Aorta (tissue), 5 donors: Measurements from ENCODE around the gene SULT1C4. TPM values are rescaled to one million over a fixed set of nuclear protein-coding genes. Genes with fewer than 3 reads are reported as not detected.

ENCODE experiments used
- ATAC-seq: fragments of 200-7000 bp; cut with Tn5 transposase; one replicate; pipeline ENCODE4 v1.9.1; 2022; ENCODE audit warnings: moderate library complexity; ENCODE audit not compliant: low FRiP score
- DNase-seq, 2 donors: peaks; one replicate each; pipeline ENCODE4 v3.0.0-alpha.2; 2020
- H3K27ac ChIP-seq, 2 donors: one replicate each; pipeline ENCODE4 v1.5.1; 2013; ENCODE audit warnings: low read length in 2 of 2, mild to moderate bottlenecking in 2 of 2, moderate library complexity in 2 of 2, control low read depth in 1 of 2, inconsistent platforms in 1 of 2, low read depth in 1 of 2
- H3K27me3 ChIP-seq, 2 donors: one replicate each; pipeline ENCODE4 v1.6.1; 2013; ENCODE audit warnings: control low read depth in 1 of 2, low read length in 1 of 2, mild to moderate bottlenecking in 1 of 2, moderate library complexity in 1 of 2; ENCODE audit not compliant: insufficient read depth in 2 of 2, control insufficient read depth in 1 of 2
- H3K36me3 ChIP-seq, 2 donors: one replicate each; pipeline ENCODE4 v1.6.1; 2013; ENCODE audit warnings: control low read depth in 1 of 2, low read length in 1 of 2, mild to moderate bottlenecking in 1 of 2; ENCODE audit not compliant: insufficient read depth in 2 of 2, control insufficient read depth in 1 of 2
- H3K4me1 ChIP-seq, 2 donors: one replicate each; pipeline ENCODE4 v1.6.1; 2013; ENCODE audit warnings: low read length in 2 of 2, control low read depth in 1 of 2, mild to moderate bottlenecking in 1 of 2, moderate library complexity in 1 of 2; ENCODE audit not compliant: insufficient read depth in 2 of 2, control insufficient read depth in 1 of 2
- H3K4me3 ChIP-seq, 2 donors: one replicate each; pipeline ENCODE4 v1.5.1; 2013; ENCODE audit warnings: low read length in 2 of 2, control low read depth in 1 of 2, mild to moderate bottlenecking in 1 of 2
- H3K9me3 ChIP-seq: one replicate; pipeline ENCODE4 v1.6.1; 2013; ENCODE audit warnings: mild to moderate bottlenecking, low read length; ENCODE audit not compliant: control insufficient read depth
- WGBS, 2 donors: extraction: QIAGEN DNeasy Blood & Tissue Kit; methylation state at CpG; one replicate each; pipeline ENCODE4 v1.1.7; 2013; 5-methylcytosine and 5-hydroxymethylcytosine counted together
- intact Hi-C, 2 donors: fragments of 100-400 bp; cut with DNase I; formaldehyde crosslinking; loops; one replicate each; pipeline versions ENCODE4 v1.14.2 to v1.15.0; 2022
- polyA plus RNA-seq, 2 donors: library from polyadenylated mRNA; stranded (reverse); fragments of 200-250 nt; gene quantifications; one replicate each; pipeline ENCODE4 v1.2.3, GENCODE V29; 2013
- total RNA-seq, 2 donors: library from RNA; stranded (reverse); fragmentation: NEBNext Ultra II Directional; extraction: Animal tissue kit (Norgen Biotek cat#: 25700); gene quantifications; one replicate each; pipeline ENCODE4 v1.2.1, GENCODE V29; 2021
- donor health status: healthy with polysubstance abuse.
- donor health status: Bipolar disorder and iron deficiency.
- donor health status: DM: no; HTN: no; CAD: no.
- donor health status: DM: no; HTN: no; CAD: no.
- donor health status: DM: yes; HTN: yes; CAD: no.

The SULT1C4 gene
- total and polyA plus RNA-seq, 4 donors = 2.7 to 10.3 (median 4.2) TPM; not detected in 1

- H3K36me3 ChIP-seq = no peaks in the 10 kb centered on the region
- H3K4me3 ChIP-seq = no peak overlapping the region
- H3K9me3 ChIP-seq = peaks cover 8% of the 10 kb centered on the region
- no peak overlapping the region for H3K27ac ChIP-seq
- H3K4me1 ChIP-seq = no peaks in the 10 kb centered on the region
- H3K27me3 ChIP-seq = peaks cover 0 to 1% of the 10 kb centered on the region in 2 donors
- no peak for ATAC-seq
- DNase-seq = no peak
- WGBS, 2 donors = 97 to 99% methylated on average over 2 of the region's 2 CpGs
- intact Hi-C loops = no loop called here
Observed at GRCh38 chr2:108399479-108399878, 21.7 kb downstream of the SULT1C4 start.

GRCh38 chr2:108401800-108402199 is 24.0 kb downstream of the SULT1C4 start:
- intact Hi-C loops = no loop called here
- no peak overlapping the region for H3K4me3 ChIP-seq
- WGBS, 2 donors = 81 to 85% methylated on average over 3 of the region's 3 CpGs

DNA sequence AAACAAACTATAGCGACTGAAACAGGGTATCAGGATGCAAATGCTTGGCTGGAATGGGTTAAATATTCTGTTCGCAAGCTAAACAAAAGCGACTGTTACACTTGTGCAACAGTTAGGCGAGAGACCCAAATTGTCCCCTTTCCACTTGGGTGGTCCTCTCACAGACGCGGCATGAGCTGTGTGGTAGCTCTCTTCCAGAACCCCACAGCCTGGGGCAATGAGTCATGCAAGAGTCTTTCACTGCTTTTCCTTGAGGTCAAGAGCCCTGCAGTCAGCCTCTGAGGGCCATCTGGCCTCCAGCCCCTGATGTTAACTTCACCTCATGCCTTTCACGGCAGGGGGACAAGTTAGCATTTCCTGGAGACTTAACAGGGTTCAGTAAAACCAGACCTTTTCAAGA is 25.7 kb downstream of the SULT1C4 start:
- ATAC-seq (no peak), DNase-seq (no peak)
- intact Hi-C loops = no loop called here
- 19 to 22% methylated on average over 7 of the region's 7 CpGs for WGBS, 2 donors
- Histone ChIP-seq H3K4me3 (no peak overlapping the region), H3K4me1 (no peaks in the 10 kb centered on the region), H3K27ac (no peak overlapping the region), H3K9me3 (peaks cover 12% of the 10 kb centered on the region), H3K27me3 (peaks cover 0 to 1% of the 10 kb centered on the region in 2 donors), H3K36me3 (no peaks in the 10 kb centered on the region)

More at GRCh38 chr2:108401800-108402199, 24.0 kb downstream of the SULT1C4 start:
- Histone ChIP-seq H3K36me3 (no peaks in the 10 kb centered on the region), H3K9me3 (peaks cover 11% of the 10 kb centered on the region), H3K4me1 (no peaks in the 10 kb centered on the region), H3K27me3 (peaks cover 0 to 1% of the 10 kb centered on the region in 2 donors), H3K27ac (no peak overlapping the region)
- ATAC-seq (no peak), DNase-seq (no peak)

DNA sequence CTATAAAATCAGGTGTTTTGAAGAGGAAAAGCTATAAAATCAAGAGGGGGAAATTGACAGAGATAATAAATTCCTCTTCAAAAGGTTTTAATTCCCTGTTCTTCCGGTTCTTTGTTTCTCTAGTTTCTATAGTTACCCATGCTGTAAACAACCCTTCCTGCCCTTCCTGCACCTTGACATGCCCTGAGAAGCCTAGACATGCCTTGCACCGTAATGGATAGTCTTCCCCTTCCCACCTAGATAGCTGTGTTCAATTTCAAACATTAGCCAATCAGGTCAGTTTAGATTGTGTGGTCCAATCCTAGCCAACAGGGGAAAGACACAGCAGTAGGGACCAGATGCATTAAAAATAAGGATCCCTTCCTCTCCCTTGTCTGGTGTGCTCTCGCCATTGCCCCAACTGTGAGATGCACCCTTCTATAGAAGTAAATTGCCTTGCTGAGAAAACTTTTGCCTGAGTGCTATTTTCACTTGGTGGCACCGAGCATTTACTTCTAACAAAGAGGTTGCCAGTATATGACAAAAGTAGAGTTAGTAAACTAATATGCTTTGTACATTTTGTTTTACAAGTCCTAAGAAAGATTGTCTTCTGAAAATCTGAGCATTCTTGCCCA is 27.1 kb downstream of the SULT1C4 start:
- 80 to 83% methylated on average over 4 of the region's 4 CpGs for WGBS, 2 donors
- no peak overlapping the region for H3K27ac ChIP-seq
- no peak overlapping the region for H3K4me3 ChIP-seq
- peaks cover 6% of the 10 kb centered on the region for H3K9me3 ChIP-seq
- ATAC-seq (no peak), DNase-seq (no peak)
- peaks cover 0 to 1% of the 10 kb centered on the region in 2 donors for H3K27me3 ChIP-seq
- intact Hi-C loops = no loop called here
- no peaks in the 10 kb centered on the region for H3K36me3 ChIP-seq
- H3K4me1 ChIP-seq = no peaks in the 10 kb centered on the region

GRCh38 chr2:108407864-108408729 is 30.3 kb downstream of the SULT1C4 start:
- WGBS, 2 donors = 90% methylated on average over 6 of the region's 6 CpGs

DNA sequence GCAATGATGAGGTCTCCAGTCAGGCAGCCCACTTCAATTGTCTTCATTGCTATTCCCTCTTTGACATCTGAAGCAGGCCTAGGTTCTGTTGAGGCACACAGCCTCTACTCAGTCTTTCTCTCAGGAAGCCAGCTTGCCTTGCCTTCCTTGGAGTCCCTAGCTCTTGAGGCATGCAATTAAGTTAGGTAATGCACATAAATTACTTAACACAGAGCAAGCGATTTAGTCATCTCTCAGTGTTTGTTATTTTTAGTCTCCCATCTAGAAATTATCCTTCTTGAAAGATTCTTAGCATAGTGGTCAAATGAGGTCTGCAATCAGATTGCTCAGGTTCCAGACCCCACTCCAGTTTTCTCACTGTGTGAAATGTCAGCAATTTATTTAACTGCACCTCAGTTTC is 32.0 kb downstream of the SULT1C4 start:
- DNase-seq (no peak), ATAC-seq (no peak)
- Histone ChIP-seq H3K9me3 (peaks cover 4% of the 10 kb centered on the region), H3K27ac (no peak overlapping the region), H3K27me3 (no peaks in the 10 kb centered on the region), H3K4me3 (no peak overlapping the region), H3K4me1 (no peaks in the 10 kb centered on the region), H3K36me3 (no peaks in the 10 kb centered on the region)
- intact Hi-C loops = no loop called here
- WGBS, 2 donors = 54 to 69% methylated on average over 1 of the region's 1 CpG

More at GRCh38 chr2:108407864-108408729, 30.3 kb downstream of the SULT1C4 start:
- H3K27ac ChIP-seq = no peak overlapping the region
- DNase-seq (no peak), ATAC-seq (no peak)
- H3K9me3 ChIP-seq = peaks cover 4% of the 10 kb centered on the region
- H3K4me3 ChIP-seq = no peak overlapping the region
- no peaks in the 10 kb centered on the region for H3K4me1 ChIP-seq
- no peaks in the 10 kb centered on the region for H3K27me3 ChIP-seq
- no peaks in the 10 kb centered on the region for H3K36me3 ChIP-seq
- intact Hi-C loops = no loop called here

DNA sequence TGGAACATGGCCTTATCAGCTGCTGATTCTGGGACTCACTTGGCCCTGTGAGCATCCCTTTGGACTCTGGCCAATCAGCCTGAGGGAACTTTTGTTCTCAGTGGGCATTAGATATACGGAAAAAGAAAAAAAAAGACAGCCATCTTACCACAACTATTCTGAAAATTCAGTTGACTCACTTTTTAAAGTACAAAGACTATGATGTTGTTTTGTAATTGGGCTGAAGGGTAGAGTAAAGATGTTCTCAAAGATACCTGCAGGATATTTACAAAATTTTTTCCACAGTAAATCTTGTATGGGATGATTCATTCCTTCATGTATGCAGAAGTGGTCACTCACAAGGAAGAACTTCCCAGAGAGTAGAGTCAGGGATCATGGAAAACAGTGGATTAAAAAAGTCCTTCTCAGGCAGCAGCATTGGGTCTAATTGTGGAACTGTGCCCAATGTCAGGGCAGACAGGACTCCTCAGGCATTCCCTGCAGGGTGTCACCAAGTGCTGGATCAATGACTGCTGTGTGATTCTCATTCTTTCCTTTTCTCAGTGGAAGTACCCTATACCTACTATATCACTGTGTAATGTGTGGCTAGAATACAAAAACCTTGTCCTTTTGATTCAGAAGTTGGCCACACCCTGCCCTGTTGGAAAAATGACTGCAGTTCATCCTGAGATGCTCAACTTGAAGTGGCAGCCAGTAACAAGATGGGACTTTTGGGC is 35.4 kb downstream of the SULT1C4 start:
- intact Hi-C loops = no loop called here
- 55 to 79% methylated on average over 1 of the region's 1 CpG for WGBS, 2 donors
- Histone ChIP-seq H3K27me3 (no peaks in the 10 kb centered on the region), H3K4me1 (no peaks in the 10 kb centered on the region), H3K4me3 (no peak overlapping the region), H3K27ac (no peak overlapping the region), H3K9me3 (no peaks in the 10 kb centered on the region), H3K36me3 (no peaks in the 10 kb centered on the region)
- DNase-seq = no peak
- no peak for ATAC-seq

- intact Hi-C loops = no loop called here
- WGBS, 2 donors = 92 to 95% methylated on average over 1 of the region's 1 CpG
- Histone ChIP-seq H3K4me3 (no peak overlapping the region), H3K27ac (no peak overlapping the region), H3K36me3 (no peaks in the 10 kb centered on the region), H3K27me3 (no peaks in the 10 kb centered on the region), H3K4me1 (no peaks in the 10 kb centered on the region), H3K9me3 (no peaks in the 10 kb centered on the region)
- ATAC-seq (no peak), DNase-seq (no peak)
Observed at GRCh38 chr2:108413711-108414095, 35.9 kb downstream of the SULT1C4 start.
